Kidney (tissue), 14 donors: ENCODE results near the gene PAX5. TPM values are rescaled to one million over a fixed set of nuclear protein-coding genes. Genes with fewer than 3 reads are reported as not detected.

Source experiments
- DNase-seq, 5 donors: peaks; one replicate each; pipeline ENCODE4 v3.0.0-alpha.2; 2013 to 2020
- FAIRE-seq: peaks from 2 replicates; lab custom pipeline; 2012; peaks lifted over from hg19 to GRCh38; lab: Jason Lieb, UNC
- H3K27ac ChIP-seq, 2 donors: one replicate each; pipeline ENCODE4 v1.7.0; 2013; ENCODE audit warnings: low read depth in 2 of 2, low read length in 2 of 2, inconsistent platforms in 1 of 2
- H3K27me3 ChIP-seq: one replicate; pipeline ENCODE4 v1.7.1; 2013; ENCODE audit warnings: low read length, inconsistent platforms; ENCODE audit not compliant: control insufficient read depth, insufficient read depth
- H3K36me3 ChIP-seq, 3 donors: one replicate each; pipeline versions ENCODE4 v1.7.0 to v1.7.1; 2013; ENCODE audit warnings: low read length in 3 of 3, control low read depth in 1 of 3, inconsistent platforms in 1 of 3; ENCODE audit not compliant: insufficient read depth in 3 of 3, control insufficient read depth in 2 of 3
- H3K4me1 ChIP-seq, 3 donors: one replicate each; pipeline versions ENCODE4 v1.7.0 to v1.7.1; 2013; ENCODE audit warnings: low read length in 3 of 3, inconsistent platforms in 1 of 3, low read depth in 1 of 3; ENCODE audit not compliant: control insufficient read depth in 2 of 3, insufficient read depth in 2 of 3
- H3K4me3 ChIP-seq, 3 donors: one replicate each; pipeline versions ENCODE4 v1.7.0 to v1.8.1; 2013; ENCODE audit warnings: low read length in 3 of 3, control low read depth in 1 of 3, inconsistent platforms in 1 of 3
- H3K9ac ChIP-seq, 3 donors: one replicate each; pipeline versions ENCODE4 v1.7.0 to v1.7.1; 2013; ENCODE audit warnings: low read length in 3 of 3, control low read depth in 1 of 3, inconsistent platforms in 1 of 3
- H3K9me3 ChIP-seq, 3 donors: one replicate each; pipeline versions ENCODE4 v1.7.0 to v1.7.1; 2013; ENCODE audit warnings: low read length in 3 of 3, control low read depth in 1 of 3, inconsistent platforms in 1 of 3; ENCODE audit not compliant: control insufficient read depth in 2 of 3, insufficient read depth in 1 of 3
- CTCF ChIP-seq: IDR thresholded peaks from 3 replicates; pipeline ENCODE4 v1.5.1; 2012; ENCODE audit warnings: mild to moderate bottlenecking, moderate library complexity, borderline replicate concordance; ENCODE audit not compliant: insufficient read depth; ENCODE audit errors: extremely low read depth
- intact Hi-C: fragments of 100-400 bp; cut with DNase I; formaldehyde crosslinking; loops from one replicate; pipeline ENCODE4 v1.11.1; 2022
- polyA plus RNA-seq: library from polyadenylated mRNA; stranded (reverse); fragments of 350-450 nt; fragmentation: Illumina TruSeq; extraction: RNeasy Lipid Tissue Mini Kit (QIAGEN cat#74804); gene quantifications from one replicate; pipeline ENCODE4 v1.2.3, GENCODE V29; 2014; ENCODE audit warnings: low read depth, low replicate concordance; ENCODE audit not compliant: insufficient read depth
- total RNA-seq: library from RNA; stranded (reverse); fragmentation: NEBNext Ultra II Directional; extraction: Animal tissue kit (Norgen Biotek cat#: 25700); gene quantifications from one replicate; pipeline ENCODE4 v1.2.1, GENCODE V29; 2021
- donor health status: control.
- donor health status: control.
- donor health status: control.
- donor health status: control.
- donor health status: control.
- donor health status: DM: yes; HTN: yes; CAD: no.
- donor health status: Normal renal cell carcinoma (clear cell type).

The PAX5 gene
- total and polyA plus RNA-seq, 2 donors from 2014 or later, result 2.7 TPM; not detected in 1

- Histone ChIP-seq H3K9ac (no peak overlapping the region), H3K9me3 (no peaks in the 10 kb centered on the region), H3K27me3 (no peaks in the 10 kb centered on the region), H3K4me3 (no peak overlapping the region), H3K4me1 (no peaks in the 10 kb centered on the region), H3K36me3 (no peaks in the 10 kb centered on the region), H3K27ac (no peak overlapping the region)
- FAIRE-seq, result no peak
- TF ChIP-seq CTCF, result no peak
- intact Hi-C loops, result no loop called here
- peak in 2 of 5 donors; percentile 54 to 63 for DNase-seq
These were observed 131.9 kb downstream of the PAX5 start for GRCh38 chr9:36902080-36902716.

GRCh38 chr9:36901528-36901927, 132.5 kb downstream of the PAX5 start:
- intact Hi-C loops, result no loop called here

GRCh38 chr9:36900856-36901220, 133.2 kb downstream of the PAX5 start:
- no peak overlapping the region for H3K9ac ChIP-seq
- H3K4me3 ChIP-seq, result no peak overlapping the region
- H3K9me3 ChIP-seq, result no peaks in the 10 kb centered on the region
- no peaks in the 10 kb centered on the region for H3K36me3 ChIP-seq
- no peak for FAIRE-seq
- TF ChIP-seq CTCF, result no peak
- no peak for DNase-seq
- no peaks in the 10 kb centered on the region for H3K4me1 ChIP-seq
- intact Hi-C loops, result no loop called here
- no peak overlapping the region for H3K27ac ChIP-seq
- no peaks in the 10 kb centered on the region for H3K27me3 ChIP-seq

More at GRCh38 chr9:36901528-36901927, 132.5 kb downstream of the PAX5 start:
- no peaks in the 10 kb centered on the region for H3K4me1 ChIP-seq
- no peak for FAIRE-seq
- H3K9ac ChIP-seq, result no peak overlapping the region
- no peak for DNase-seq
- no peaks in the 10 kb centered on the region for H3K27me3 ChIP-seq
- H3K27ac ChIP-seq, result no peak overlapping the region
- no peak for TF ChIP-seq CTCF
- no peak overlapping the region for H3K4me3 ChIP-seq
- no peaks in the 10 kb centered on the region for H3K9me3 ChIP-seq
- no peaks in the 10 kb centered on the region for H3K36me3 ChIP-seq
